ENCODE measurements around the gene TXNL4B. TPM values are rescaled to one million over a fixed set of nuclear protein-coding genes. Genes with fewer than 3 reads are reported as not detected.

TXNL4B gene
- polyA plus RNA-seq, 3 donors, result 6.4 to 10.9 (median 7.0) TPM

GRCh38 chr16:72137380-72138063 is 44.1 kb upstream of the TXNL4B start:
- WGBS (ENCODE audit: insufficient coverage), result 95% methylated on average over 12 of the region's 15 CpGs
- H3K4me1 ChIP-seq (ENCODE audit: control insufficient read depth in 1 of 2, insufficient read depth in 2 of 2, low read length in 2 of 2), result no peaks in the 10 kb centered on the region
- no peak overlapping the region for H2AFZ ChIP-seq (ENCODE audit: insufficient read depth, low read depth, low read length, poor library complexity, severe bottlenecking)
- no peaks in the 10 kb centered on the region for H3K79me2 ChIP-seq (ENCODE audit: insufficient read depth, low read length)
- no peak overlapping the region for H3K27ac ChIP-seq (ENCODE audit: low read depth in 1 of 2, low read length in 2 of 2)
- intact Hi-C loops (cut with micrococcal nuclease), result no loop called here
- Mint-ChIP-seq H3K4me3 (no peak overlapping the region), H3K27ac (peak overlapping the region in 3 of 7 donors; percentile 1 to 47 (median 24)), H3K4me1 (no peaks in the 10 kb centered on the region), H3K36me3 (no peaks in the 10 kb centered on the region), H3K27me3 (ENCODE audit: low read depth in 3 of 3) (peaks cover 0 to 2% (median 2%) of the 10 kb centered on the region in 3 donors), H3K9me3 (peaks cover 0 to 1% (median 0%) of the 10 kb centered on the region in 7 donors)
- no peak overlapping the region for H3K4me3 ChIP-seq (replicated peaks in 1 of 3; ENCODE audit: low read depth in 2 of 3, low read length in 3 of 3)
- no peaks in the 10 kb centered on the region for H4K20me1 ChIP-seq (ENCODE audit: insufficient read depth, low read length)
- H3K4me2 ChIP-seq (replicated peaks; ENCODE audit: extremely low read depth, low read length, poor library complexity, severe bottlenecking), result no peak overlapping the region
- no peak for DNase-seq
- no peak overlapping the region for H3K9ac ChIP-seq (ENCODE audit: insufficient read depth, low read length, poor library complexity, severe bottlenecking)
- H3K27me3 ChIP-seq (ENCODE audit: control insufficient read depth in 2 of 2, insufficient read depth in 2 of 2, low read length in 2 of 2), result no peaks in the 10 kb centered on the region
- H3K9me3 ChIP-seq (replicated peaks in 1 of 2; ENCODE audit: control insufficient read depth in 1 of 2, insufficient read depth in 1 of 2, low read length in 2 of 2), result no peaks in the 10 kb centered on the region
- TF ChIP-seq CTCF (IDR thresholded peaks at IDR 0.05), result no peak
- H3K36me3 ChIP-seq (replicated peaks in 1 of 2; ENCODE audit: control insufficient read depth in 1 of 2, insufficient read depth in 2 of 2, low read length in 2 of 2), result no peaks in the 10 kb centered on the region

- Histone ChIP-seq H3K9me3 (replicated peaks in 1 of 2; ENCODE audit: control insufficient read depth in 1 of 2, insufficient read depth in 1 of 2, low read length in 2 of 2) (no peaks in the 10 kb centered on the region), H3K9ac (ENCODE audit: insufficient read depth, low read length, poor library complexity, severe bottlenecking) (no peak overlapping the region), H3K4me2 (replicated peaks; ENCODE audit: extremely low read depth, low read length, poor library complexity, severe bottlenecking) (no peak overlapping the region), H3K27ac (ENCODE audit: low read depth in 1 of 2, low read length in 2 of 2) (no peak overlapping the region), H2AFZ (ENCODE audit: insufficient read depth, low read depth, low read length, poor library complexity, severe bottlenecking) (peak overlapping the region; percentile 29), H3K4me1 (ENCODE audit: control insufficient read depth in 1 of 2, insufficient read depth in 2 of 2, low read length in 2 of 2) (no peaks in the 10 kb centered on the region), H4K20me1 (ENCODE audit: insufficient read depth, low read length) (no peaks in the 10 kb centered on the region), H3K4me3 (replicated peaks in 1 of 3; ENCODE audit: low read depth in 2 of 3, low read length in 3 of 3) (no peak overlapping the region), H3K79me2 (ENCODE audit: insufficient read depth, low read length) (no peaks in the 10 kb centered on the region), H3K36me3 (replicated peaks in 1 of 2; ENCODE audit: control insufficient read depth in 1 of 2, insufficient read depth in 2 of 2, low read length in 2 of 2) (no peaks in the 10 kb centered on the region), H3K27me3 (ENCODE audit: control insufficient read depth in 2 of 2, insufficient read depth in 2 of 2, low read length in 2 of 2) (no peaks in the 10 kb centered on the region)
- intact Hi-C loops (cut with micrococcal nuclease), result no loop called here
- H3K4me1 Mint-ChIP-seq, result no peaks in the 10 kb centered on the region
- TF ChIP-seq CTCF (IDR thresholded peaks at IDR 0.05), result no peak
- no peak for DNase-seq
- WGBS (ENCODE audit: insufficient coverage), result no CpG with 5 or more reads among the region's 2 CpGs
- H3K9me3 Mint-ChIP-seq, result no peaks in the 10 kb centered on the region
- peaks cover 0 to 5% (median 2%) of the 10 kb centered on the region in 3 donors for H3K27me3 Mint-ChIP-seq (ENCODE audit: low read depth in 3 of 3)
- H3K4me3 Mint-ChIP-seq, result no peak overlapping the region
- H3K36me3 Mint-ChIP-seq, result no peaks in the 10 kb centered on the region
- peak overlapping the region in 2 of 7 donors; percentile 4 to 27 for H3K27ac Mint-ChIP-seq
These were observed 41.1 kb upstream of the TXNL4B start for GRCh38 chr16:72134507-72134906.

Measured in CD14-positive monocyte (primary cell).